Renal cortex interstitium (tissue), 11 donors: Measurements from ENCODE around the gene SMCO2. TPM values are rescaled to one million over a fixed set of nuclear protein-coding genes. Genes with fewer than 3 reads are reported as not detected.

Experiments
- DNase-seq, 11 donors: peaks; one replicate each; pipeline ENCODE4 v3.0.0-alpha.2; 2013; ENCODE audit warnings: low read depth in 9 of 11, low spot score in 4 of 11; ENCODE audit errors: extremely low read depth in 1 of 11
- polyA plus RNA-seq, 3 donors: library from polyadenylated mRNA; unstranded; fragments of 120-200 nt; gene quantifications; one replicate each; pipeline ENCODE4 v1.2.1, GENCODE V29; 2013; ENCODE audit not compliant: insufficient read length in 3 of 3

Gene SMCO2
- polyA plus RNA-seq, 3 donors, result 0.24 to 0.91 (median 0.40) TPM

DNA sequence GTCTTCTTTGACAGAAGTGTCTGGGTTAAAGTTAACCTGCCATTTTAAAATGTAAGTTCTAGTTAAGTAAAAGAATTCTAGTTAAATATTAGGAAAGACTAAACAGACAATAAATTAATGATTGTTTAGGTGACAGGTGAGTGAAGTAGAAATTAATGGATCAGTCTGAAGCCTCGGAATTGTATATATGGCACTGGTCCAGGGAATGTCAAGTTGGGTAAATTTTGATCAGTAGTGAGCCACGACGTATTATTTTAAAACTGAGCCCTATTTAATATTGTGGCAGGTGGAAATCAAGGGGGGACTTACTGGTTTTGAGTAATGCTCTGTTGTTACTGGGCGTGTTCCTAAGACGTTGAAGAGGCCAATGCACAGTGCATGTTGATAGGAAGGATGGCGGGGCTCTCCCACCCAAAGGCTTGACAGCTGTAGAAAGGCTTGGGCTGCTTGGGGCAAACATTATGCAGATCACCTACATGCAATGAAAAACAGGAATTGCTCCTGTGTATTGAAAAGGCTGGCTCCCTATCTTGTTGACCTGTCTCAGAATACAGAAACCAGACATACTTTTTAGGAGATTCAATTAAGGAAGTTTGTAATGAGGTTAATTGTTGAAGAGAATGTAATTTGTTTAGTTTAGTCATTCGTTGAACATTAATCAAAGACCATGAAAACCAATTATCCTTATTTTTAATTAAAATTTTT lies 71.6 kb downstream of the SMCO2 start:
- DNase-seq, result no peak

DNA sequence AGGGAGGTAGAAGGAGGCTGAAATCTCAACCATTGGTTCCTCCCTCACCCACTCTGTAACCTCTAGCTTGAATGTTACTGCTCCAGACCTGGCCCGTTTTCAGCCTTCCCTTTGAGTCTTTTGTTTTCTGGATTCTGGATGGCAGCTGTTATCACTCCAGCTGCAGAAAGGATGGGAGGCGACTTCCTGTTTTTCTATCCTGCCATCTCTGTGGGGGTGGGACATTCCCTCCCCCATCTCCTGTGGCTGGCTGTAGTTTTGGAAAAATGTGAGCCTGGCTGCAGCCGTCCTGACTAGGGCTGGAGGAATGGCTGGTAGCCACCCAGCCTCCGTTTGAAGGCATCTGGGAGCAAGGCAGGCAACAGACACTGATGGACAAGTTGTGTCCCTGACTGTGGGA lies 74.5 kb downstream of the SMCO2 start:
- DNase-seq, result peak in 1 of 11 donors; percentile 37

DNA sequence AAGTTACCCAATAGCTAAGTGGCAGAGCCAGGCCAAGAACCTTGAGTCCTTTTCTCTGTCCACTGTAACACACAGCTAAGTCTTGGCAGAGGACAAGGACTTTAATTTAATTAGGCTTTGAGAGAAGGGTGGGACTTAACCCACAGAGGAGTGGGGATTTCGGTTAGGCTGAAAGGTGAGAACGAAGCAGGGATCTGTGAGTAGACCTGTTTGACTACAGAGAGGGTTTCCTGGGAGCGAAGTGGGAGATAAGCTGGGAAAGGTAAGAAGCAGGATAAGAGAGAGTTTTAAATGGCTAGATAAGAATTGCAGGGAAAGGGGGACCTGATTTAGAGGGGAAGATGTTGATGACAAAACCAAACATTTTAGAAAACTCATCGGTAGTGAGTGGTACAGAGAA lies 75.4 kb downstream of the SMCO2 start:
- no peak for DNase-seq

DNA sequence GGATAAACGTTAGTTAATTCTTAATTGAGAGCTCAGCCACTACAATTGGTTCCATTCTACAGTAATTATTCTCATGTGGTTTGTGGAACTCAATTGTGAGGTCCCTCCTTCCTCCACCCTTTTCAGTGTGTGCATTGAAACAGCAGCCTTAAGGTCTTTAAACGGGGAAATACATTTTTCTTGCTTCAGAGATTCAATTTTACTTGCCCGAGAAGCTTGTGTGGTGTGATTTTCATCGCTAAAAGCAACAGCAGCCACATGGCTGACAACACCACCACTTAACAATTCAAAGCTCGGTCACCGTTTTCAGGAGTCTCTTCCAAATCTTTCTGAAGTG lies 76.7 kb downstream of the SMCO2 start:
- DNase-seq, result no peak

DNA sequence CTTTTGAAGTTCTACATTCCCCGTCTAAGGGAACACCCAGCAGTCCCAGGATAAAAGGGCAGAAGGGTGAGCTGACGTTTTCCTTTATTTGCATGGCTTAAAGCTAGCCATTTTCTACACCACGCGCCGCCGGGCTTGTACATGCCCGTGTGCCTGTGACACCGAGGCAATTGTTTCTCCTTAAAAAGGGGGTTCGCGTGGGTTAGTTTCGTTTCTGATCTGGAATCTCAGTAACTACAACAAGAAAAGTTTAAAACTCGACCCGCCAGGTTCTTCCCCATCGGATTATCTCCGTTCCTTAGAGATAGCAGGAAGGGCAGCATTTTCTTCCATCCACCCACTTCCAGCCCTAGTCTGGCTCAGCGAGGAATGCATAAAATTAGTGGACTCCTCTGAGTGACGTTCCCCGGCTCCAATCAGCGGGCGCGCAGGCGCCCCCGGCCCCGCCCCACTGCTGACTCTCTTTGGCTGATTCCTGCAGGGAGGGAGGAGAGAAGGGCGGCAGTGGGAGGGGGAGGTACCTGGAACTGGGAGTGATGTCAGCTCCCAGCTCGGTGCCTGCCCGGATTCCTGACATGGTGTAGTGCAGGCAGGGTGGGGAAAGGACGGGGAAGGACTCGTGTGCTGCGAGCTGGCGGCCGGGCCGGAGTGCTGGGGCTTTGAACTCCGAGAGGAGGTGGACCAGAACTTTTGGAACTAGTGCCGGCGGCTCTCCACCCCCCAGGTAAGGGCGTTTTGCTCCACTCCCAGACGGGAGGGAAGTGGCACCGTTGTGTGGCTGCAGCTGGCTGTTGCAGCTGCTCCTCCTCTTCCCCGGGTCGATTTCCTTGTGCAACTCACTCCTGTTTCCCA lies 77.3 kb downstream of the SMCO2 start, which contains the start of gene PPFIBP1:
Gene PPFIBP1, plus strand, starts transcription at position 565 of the 852 bp plus-strand sequence. CDS start 109,191 bp downstream, outside the sequence.
- peak; percentile 95 to 99 (median 96) for DNase-seq

DNA sequence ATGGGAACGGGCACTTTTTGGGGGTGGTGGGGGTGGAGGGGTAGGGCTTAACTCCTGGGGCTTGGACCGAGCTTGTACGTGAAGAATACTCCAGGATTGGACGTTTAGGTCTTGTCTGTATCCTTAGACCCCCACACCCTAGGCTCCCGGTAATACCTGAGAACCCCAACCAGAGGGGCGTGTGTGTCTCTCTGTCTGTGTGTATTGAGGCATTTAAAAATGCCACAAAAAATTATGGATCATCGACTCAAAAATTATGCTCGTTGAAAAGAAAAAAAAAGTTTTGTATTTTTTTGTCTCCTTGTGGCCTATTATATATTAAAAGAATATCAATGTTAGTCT lies 77.9 kb downstream of the SMCO2 start:
- no peak for DNase-seq

DNA sequence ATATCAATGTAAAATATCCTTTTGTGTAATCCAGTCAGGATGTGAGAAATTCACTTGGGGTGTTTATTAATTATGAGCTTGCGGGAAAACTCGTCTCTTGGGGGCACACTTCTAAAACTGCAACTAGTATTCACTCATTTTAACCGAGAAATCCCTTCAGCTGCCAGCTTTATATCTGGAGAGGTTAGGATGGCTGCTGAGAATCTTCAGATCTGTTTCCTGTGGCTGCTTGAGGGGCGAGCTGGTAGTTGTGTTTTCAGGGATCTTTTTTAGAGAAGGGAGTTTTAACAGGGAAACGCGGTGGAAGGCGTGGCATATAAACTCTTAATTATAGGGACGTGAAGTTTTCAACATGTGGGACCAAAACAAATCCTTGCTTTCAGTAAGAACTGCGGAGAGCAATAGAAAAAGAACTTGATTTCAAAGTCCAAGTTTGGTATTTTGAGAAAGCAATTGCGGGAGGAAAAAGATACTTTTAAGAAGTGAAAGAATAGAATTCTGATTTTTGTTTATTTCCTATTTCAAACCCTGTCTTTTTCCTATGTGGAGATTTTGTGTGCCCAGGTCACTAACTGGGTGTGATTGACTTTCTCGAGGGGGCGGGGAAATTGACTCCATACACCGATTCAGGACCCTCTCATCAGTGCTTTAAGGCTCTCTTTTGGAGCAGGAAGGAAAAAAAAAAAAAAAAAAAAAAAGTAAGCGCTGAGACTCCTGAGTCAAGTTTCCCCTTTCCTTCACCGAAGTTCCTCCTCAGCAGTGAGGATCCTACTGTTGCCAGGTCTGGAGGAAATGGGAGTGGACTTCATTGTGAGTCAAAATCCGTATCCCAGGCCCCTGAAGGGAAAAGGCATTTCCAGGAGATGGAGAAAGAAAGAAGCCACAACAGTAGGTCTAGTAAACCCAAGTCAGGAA lies 78.6 kb downstream of the SMCO2 start:
- peak in 1 of 11 donors; percentile 50 for DNase-seq

DNA sequence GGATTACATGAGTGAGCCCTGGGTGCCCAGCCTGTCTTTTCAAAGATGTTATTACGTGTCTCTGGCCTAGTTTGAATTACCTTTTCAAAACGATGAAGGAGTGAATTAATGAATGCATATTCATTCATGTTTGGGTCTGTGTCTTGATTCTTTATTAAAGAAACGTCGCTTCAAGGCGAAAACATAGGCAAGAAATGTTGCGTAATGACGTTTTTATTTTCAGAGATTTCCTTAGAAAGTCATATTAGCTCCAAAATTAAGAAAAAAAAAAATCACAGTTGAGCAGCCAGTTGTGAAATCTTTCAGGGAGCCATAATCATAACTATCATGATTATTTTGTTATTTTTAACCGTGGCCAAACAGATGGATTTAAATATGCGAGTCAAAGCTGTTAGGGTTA lies 81.0 kb downstream of the SMCO2 start:
- DNase-seq, result no peak

DNA sequence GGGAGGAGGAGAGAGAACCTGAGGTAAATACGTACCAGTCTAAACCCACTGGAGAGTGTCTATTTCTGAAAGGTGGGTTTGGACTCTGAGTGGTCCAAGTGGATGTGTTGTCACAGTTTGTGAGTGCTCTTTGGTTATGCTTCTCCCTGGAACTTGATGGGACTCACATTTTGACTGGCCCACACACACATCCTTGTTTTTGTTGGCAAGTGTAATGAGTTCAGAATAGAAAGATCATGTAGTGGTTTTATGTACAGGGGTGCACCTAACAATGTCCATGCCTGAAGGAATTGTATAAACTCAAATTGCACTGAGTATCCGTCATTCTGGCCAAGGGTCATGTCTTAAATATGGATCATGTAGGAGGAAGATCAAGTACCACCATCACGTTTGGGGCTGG lies 82.3 kb downstream of the SMCO2 start:
- no peak for DNase-seq

DNA sequence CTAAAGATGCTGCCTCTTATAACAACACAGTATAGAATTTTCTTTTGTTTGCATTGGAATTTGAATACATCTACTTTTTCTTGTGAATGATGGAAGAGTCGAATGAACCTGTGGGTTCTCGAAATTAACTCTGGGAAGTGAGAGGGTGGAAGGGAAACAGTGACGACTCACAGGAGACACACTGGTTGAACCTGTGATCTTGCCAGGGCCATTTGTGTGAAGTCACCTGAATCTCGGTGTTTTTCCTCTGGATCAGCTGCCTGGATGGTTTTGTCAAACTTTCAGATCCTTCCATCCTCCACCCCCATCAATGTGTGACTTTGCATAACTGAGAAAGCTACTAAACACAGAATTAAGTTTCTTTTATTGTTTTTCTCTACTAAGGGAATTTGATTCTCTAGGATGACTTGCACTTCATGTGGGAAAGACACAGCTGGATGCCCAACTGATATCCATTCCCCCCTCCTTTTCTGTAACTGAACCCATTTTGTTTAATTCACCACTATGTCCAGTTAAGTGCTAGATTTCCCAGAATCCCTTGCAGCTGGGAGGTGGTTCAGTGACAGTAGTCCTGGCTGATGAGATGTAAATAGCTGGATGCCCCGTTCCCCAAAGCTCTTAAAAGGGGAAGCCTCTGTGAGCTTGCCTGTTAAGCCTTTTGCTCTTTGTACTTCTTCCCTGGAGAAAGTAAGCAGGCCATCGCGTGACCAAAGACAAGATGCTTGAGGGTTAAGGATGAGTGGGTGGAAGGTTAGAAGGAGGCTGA lies 83.8 kb downstream of the SMCO2 start:
- DNase-seq, result no peak

DNA sequence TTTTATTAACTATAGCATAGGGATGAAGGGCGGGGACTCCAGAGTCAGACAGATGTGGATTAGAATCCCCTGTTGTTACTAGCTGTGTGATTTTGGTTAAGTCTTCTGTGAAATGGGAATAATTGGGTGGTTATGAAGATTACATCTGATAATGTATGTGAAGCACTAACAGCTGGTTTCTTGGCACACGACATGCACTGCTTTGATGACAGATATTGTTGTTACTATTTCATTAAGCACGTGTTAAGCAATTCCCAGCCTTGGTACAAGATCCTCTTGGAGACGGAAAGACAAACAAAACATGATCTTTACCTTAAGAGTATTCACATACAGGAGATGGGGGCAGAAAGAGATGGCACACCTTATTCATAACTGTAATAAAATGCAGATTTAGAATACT lies 85.4 kb downstream of the SMCO2 start:
- DNase-seq, result no peak

DNA sequence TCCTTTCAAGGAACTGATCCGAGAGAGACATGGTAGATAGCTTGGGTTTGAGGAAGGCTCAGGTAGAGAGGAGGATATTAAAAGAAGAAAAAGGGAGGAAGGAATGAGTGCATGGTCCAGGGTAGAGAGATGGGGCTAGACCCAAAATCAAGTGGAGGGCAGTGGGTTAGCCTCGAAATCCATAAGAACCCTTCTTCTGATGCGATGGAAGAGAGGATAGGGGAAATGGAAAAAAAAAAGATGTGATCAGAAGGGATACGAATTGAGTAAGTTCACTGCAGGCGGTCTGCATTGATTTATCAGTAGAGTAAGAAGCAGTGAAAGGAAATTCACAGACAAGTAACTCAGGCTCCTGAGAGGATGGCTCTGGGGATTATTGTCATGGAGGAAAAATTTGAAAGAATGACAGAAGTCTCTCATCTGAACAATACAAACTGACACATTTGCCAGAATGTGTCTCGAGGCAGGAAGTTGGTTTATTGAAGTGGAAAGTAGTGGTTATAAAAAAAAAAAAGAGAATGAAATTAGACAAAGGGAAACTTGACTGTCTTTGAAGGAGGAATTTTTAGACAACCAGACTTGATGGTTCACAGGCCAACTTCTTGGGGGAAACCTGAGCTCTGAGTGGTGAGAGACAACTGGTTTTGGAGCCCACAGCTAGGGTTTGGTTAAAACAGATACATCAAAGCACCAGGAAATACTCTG lies 87.7 kb downstream of the SMCO2 start:
- DNase-seq, result no peak

DNA sequence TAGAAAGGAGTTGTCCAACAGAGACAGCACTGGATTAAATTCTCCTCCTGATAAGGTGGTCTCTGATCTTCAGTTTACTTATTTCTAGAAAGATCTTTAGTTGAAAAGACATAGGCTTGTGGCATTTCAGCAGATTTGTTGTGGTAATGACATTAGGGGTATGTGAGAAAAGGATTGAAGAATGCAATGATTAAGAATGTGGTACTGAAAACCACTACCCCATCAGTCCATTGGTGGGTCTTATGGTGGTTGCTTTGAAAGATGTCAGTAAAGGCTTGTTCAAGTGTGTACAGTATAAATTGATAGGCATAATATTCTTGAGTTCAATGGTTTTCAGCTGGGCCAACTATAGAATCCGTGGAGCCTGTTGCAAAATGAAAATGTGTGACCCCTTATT lies 88.2 kb downstream of the SMCO2 start:
- no peak for DNase-seq

DNA sequence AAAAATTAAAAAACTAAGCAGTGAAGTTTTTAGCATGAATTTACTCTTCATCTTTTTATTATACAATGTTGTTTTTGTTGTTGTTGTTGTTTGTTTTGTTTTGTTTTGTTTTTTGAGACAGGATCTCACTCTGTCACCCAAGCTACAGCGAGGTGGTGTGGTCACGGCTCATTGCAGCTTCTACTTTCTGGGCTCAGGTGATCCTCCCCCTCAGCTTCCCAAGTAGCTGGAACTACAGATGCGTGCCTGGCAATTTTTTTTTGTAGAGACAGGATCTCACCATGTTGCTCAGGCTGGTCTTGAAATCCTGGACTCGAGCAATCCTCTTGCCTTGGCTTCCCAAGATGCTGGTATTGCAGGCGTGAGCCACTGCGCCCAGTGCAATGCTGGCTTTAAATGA lies 88.8 kb downstream of the SMCO2 start:
- no peak for DNase-seq

DNA sequence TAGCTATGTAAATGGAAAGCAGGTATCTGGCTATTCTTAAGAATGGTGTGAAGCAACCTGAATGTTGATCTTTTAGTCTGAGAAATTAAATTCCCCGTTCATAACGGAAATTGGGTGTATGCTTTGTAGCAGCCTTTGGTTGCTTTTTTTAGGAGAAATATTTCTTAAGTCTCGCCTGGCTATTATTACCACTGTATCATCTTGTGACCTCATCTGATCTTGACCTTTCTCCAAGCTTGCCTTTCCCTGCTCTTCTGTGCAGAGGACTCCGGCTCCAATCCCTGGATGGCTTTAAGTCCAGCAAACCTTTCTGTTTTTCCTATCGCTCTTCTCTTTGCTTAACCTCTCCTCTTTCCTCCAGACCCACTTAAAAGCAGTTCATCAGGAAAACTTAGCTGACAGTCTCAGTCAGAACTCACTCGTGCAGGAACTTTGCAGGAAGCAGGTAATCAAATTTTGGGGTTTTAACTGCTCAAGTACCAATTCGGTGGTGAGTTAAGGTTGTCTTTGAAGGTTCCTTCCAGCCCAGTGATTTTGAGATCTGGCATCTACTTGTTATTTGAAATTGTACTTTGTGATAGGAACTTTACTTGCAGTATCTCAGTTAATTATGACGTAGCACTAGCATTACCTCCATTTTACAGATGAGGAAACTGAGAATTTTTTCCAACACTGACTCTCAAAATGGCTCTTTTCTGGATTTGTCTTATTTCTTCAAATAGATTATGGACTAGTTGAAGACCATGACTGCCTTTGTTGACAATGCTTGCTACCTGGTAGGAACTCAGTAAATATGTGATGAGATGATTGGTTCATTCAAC lies 91.5 kb downstream of the SMCO2 start:
- no peak for DNase-seq

DNA sequence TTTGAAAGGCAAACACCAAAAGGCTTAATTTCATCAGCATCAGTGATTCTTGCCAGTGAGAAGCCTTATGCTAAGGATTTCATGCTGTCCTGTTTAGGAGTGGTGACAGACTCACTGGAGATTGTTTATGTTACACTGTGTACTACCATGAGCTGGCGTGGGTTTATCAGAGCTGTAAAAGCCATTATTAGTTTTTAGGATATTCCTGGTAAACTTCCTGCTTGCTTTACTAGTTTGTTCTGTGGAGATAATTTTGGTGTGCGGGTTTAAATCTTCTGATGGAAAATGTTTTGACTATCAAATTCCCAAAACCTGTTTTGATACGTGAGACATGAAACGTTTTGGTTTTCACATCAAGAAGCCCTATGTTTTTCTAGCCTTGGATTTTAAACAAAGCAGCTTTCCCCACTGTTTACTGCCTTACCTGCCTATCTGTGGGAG lies 92.7 kb downstream of the SMCO2 start:
- DNase-seq, result no peak

DNA sequence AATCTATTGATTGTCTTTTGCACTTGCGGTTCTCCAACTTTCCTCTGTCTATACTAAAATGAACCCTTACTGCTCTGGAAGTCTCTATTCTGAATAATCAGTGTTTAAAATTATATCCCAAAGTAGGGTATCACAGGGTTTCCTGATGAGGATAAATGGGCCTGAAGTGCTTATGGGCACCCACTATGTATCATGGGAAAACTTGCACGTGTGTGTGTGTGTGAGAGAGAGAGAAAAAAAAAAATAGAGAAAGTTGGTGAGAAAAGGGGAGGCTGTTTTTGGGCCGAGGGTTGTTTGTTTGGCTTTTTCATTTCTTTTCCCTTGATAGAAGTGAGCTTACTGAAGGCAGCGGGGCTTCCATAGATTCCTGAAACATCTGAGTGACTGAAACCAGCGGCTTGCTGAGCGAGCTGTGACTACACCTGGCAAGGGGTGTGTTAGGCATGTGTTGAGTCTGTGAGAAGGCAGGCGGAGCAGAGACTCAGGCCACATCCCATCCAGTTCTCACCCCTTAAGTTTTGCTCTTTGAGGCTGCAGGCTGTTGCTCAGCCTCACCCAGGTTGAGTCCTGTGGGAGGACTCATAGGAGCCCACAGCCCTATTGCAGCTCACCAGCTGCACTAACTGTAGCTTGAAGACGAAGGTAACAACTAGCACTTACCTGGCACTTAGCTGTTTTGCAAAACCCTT lies 94.6 kb downstream of the SMCO2 start:
- no peak for DNase-seq
